Adrenal gland (tissue), 12 donors: ENCODE measurements around the gene CFAP65. TPM values are rescaled to one million over a fixed set of nuclear protein-coding genes. Genes with fewer than 3 reads are reported as not detected.

Experiments used
- DNase-seq, 7 donors: peaks; one replicate each; pipeline ENCODE4 v3.0.0-alpha.2; 2019 to 2020
- H3K27ac ChIP-seq, 5 donors: fragments of 200-600 bp; sonication (generic) in 4 of 5; 1 replicate in 3 of 5; 2 replicates in 2 of 5; pipeline versions ENCODE4 v1.5.1 to v1.8.0; 2016 to 2020; ENCODE audit warnings: mild to moderate bottlenecking in 1 of 5
- H3K27me3 ChIP-seq: fragments of 200-600 bp; 2 replicates; pipeline ENCODE4 v1.8.0; 2021
- H3K36me3 ChIP-seq, 2 donors: fragments of 200-600 bp; replicated peaks in 1 of 2; 1 replicate in 1 of 2; 2 replicates in 1 of 2; pipeline versions ENCODE4 v1.5.1 to v1.8.0; 2018 to 2022
- H3K4me1 ChIP-seq, 2 donors: fragments of 200-600 bp; replicated peaks in 1 of 2; 1 replicate in 1 of 2; 2 replicates in 1 of 2; pipeline versions ENCODE4 v1.5.1 to v1.8.0; 2018 to 2021
- H3K4me3 ChIP-seq, 4 donors: fragments of 200-600 bp; sonication (generic) in 3 of 4; one replicate each; pipeline ENCODE4 v1.5.1; 2016 to 2018
- H3K9me3 ChIP-seq, 3 donors: fragments of 200-600 bp; sonication (generic) in 1 of 3; replicated peaks in 1 of 3; 1 replicate in 2 of 3; 2 replicates in 1 of 3; pipeline versions ENCODE4 v1.5.1 to v1.8.0; 2016 to 2021
- CTCF ChIP-seq, 6 experiments: fragments of 450-650 bp in 4 of 6; fragments of 200-600 bp in 2 of 6; sonication (generic) in 1 of 6; IDR thresholded peaks; 1 replicate in 5 of 6; 2 replicates in 1 of 6; pipeline versions ENCODE4 v1.5.1 to v1.8.0; 2016 to 2021; ENCODE audit warnings: antibody characterized with exemption in 6 of 6, mild to moderate bottlenecking in 2 of 6, moderate library complexity in 1 of 6
- POLR2A ChIP-seq, 2 donors: fragments of 450-650 bp; IDR thresholded peaks; one replicate each; pipeline ENCODE4 v1.6.1; 2017; ENCODE audit warnings: antibody characterized with exemption in 2 of 2, mild to moderate bottlenecking in 2 of 2, moderate library complexity in 1 of 2
- WGBS, 4 donors: extraction: QIAGEN DNeasy Blood & Tissue Kit in 2 of 4; methylation state at CpG; one replicate each; pipeline versions ENCODE4 v1.1.5 to v1.1.7; 2013 to 2017; 5-methylcytosine and 5-hydroxymethylcytosine counted together
- intact Hi-C, 2 donors: fragments of 100-400 bp; cut with DNase I; formaldehyde crosslinking; loops; one replicate each; pipeline versions ENCODE4 v1.14.1 to v1.15.0; 2022 to 2023
- polyA plus RNA-seq, 3 donors: library from polyadenylated mRNA; stranded (reverse); fragments of 200-250 nt in 2 of 3; fragments of 350-450 nt in 1 of 3; fragmentation: Illumina TruSeq in 1 of 3; extraction: RNeasy Lipid Tissue Mini Kit (QIAGEN cat#74804) in 1 of 3; gene quantifications; one replicate each; pipeline ENCODE4 v1.2.3, GENCODE V29; 2013 to 2014
- total RNA-seq, 9 donors: library from RNA; depleted of rRNA in 4 of 9; stranded (reverse); fragments of >200 nt in 4 of 9; fragments of 120-200 nt in 1 of 9; fragmentation: NEBNext Ultra II Directional in 1 of 9; extraction: Animal tissue kit (Norgen Biotek cat#: 25700) in 1 of 9; gene quantifications; one replicate each; pipeline versions ENCODE4 v1.1.0 to v1.2.4, GENCODE V29; 2013 to 2023
- donor health status: healthy with polysubstance abuse.
- donor health status: Bipolar disorder and iron deficiency.
- donor health status: DM: yes; HTN: yes; CAD: no.
- donor health status: DM: no; HTN: no; CAD: no.
- donor health status: DM: no; HTN: no; CAD: no.
- donor health status: DM: yes; HTN: yes; CAD: no.

Gene CFAP65
- total and polyA plus RNA-seq, 12 donors: 0.04 to 0.16 (median 0.06) TPM; not detected in 7

- no peak overlapping the region for H3K4me3 ChIP-seq
- TF ChIP-seq CTCF (IDR thresholded peaks at IDR 0.05): no peak
- no peak for TF ChIP-seq POLR2A (IDR thresholded peaks at IDR 0.05)
- 13 to 24% (median 20%) methylated on average over 8 to 9 of the region's 9 CpGs for WGBS, 4 donors
- no peak overlapping the region for H3K27ac ChIP-seq
- H3K36me3 ChIP-seq: no peaks in the 10 kb centered on the region
- H3K9me3 ChIP-seq: no peaks in the 10 kb centered on the region
- DNase-seq: no peak
- peaks cover 12 to 15% of the 10 kb centered on the region in 2 donors for H3K4me1 ChIP-seq
- intact Hi-C loops: loop anchor here in 1 of 2 donors (10.0 kb wide), 1 partner anchor 165 kb away; no protein-coding TSS in a partner anchor
- H3K27me3 ChIP-seq: peaks cover 91% of the 10 kb centered on the region
Observed at GRCh38 chr2:218990052-218990451, 51.3 kb downstream of the CFAP65 start.

GRCh38 chr2:218988650-218989049 is 52.7 kb downstream of the CFAP65 start:
- no peaks in the 10 kb centered on the region for H3K9me3 ChIP-seq
- intact Hi-C loops: no loop called here
- DNase-seq: no peak
- no peak overlapping the region for H3K27ac ChIP-seq
- H3K4me1 ChIP-seq: peaks cover 9 to 10% of the 10 kb centered on the region in 2 donors
- no peak overlapping the region for H3K4me3 ChIP-seq
- peaks cover 93% of the 10 kb centered on the region for H3K27me3 ChIP-seq
- 42 to 49% (median 49%) methylated on average over 2 of the region's 2 CpGs; no CpG with 5 or more reads in 1 of the 4 donors for WGBS, 4 donors
- no peak for TF ChIP-seq POLR2A (IDR thresholded peaks at IDR 0.05)
- H3K36me3 ChIP-seq: no peaks in the 10 kb centered on the region

- 36 to 51% (median 39%) methylated on average over 3 of the region's 3 CpGs for WGBS, 4 donors
- peaks cover 4 to 5% of the 10 kb centered on the region in 2 donors for H3K4me1 ChIP-seq
- no peak for DNase-seq
- H3K27ac ChIP-seq: no peak overlapping the region
- H3K4me3 ChIP-seq: no peak overlapping the region
- TF ChIP-seq CTCF (IDR thresholded peaks at IDR 0.05) (no peak), POLR2A (IDR thresholded peaks at IDR 0.05) (no peak)
- intact Hi-C loops: no loop called here
- H3K27me3 ChIP-seq: peaks cover 93% of the 10 kb centered on the region
- H3K36me3 ChIP-seq: no peaks in the 10 kb centered on the region
- H3K9me3 ChIP-seq: no peaks in the 10 kb centered on the region
Observed at GRCh38 chr2:218988164-218988563, 53.2 kb downstream of the CFAP65 start.

- intact Hi-C loops: no loop called here
- no peaks in the 10 kb centered on the region for H3K36me3 ChIP-seq
- no peaks in the 10 kb centered on the region for H3K9me3 ChIP-seq
- no peak overlapping the region for H3K4me3 ChIP-seq
- H3K4me1 ChIP-seq: peaks cover 10 to 13% of the 10 kb centered on the region in 2 donors
- no peak overlapping the region for H3K27ac ChIP-seq
- H3K27me3 ChIP-seq: peaks cover 94% of the 10 kb centered on the region
- WGBS, 4 donors: 30 to 64% (median 46%) methylated on average over 3 to 4 of the region's 4 CpGs
- TF ChIP-seq CTCF (IDR thresholded peaks at IDR 0.05) (no peak), POLR2A (IDR thresholded peaks at IDR 0.05) (no peak)
- no peak for DNase-seq
Observed at GRCh38 chr2:218986148-218986761, 55.1 kb downstream of the CFAP65 start.
